ENCODE data around the gene PPFIBP2. TPM values are rescaled to one million over a fixed set of nuclear protein-coding genes. Genes with fewer than 3 reads are reported as not detected.

The PPFIBP2 gene
- total RNA-seq, 1 donor from 2014 or later: 64.1 TPM

- H3K36me3 Mint-ChIP-seq (ENCODE audit: insufficient read depth): peaks cover 24% of the 10 kb centered on the region
- no peaks in the 10 kb centered on the region for H3K9me3 Mint-ChIP-seq (ENCODE audit: low read depth)
- peaks cover 4% of the 10 kb centered on the region for H3K4me1 Mint-ChIP-seq (ENCODE audit: low read depth)
- no peaks in the 10 kb centered on the region for H3K27me3 Mint-ChIP-seq
- no peak for TF ChIP-seq CTCF (IDR thresholded peaks at IDR 0.05; ENCODE audit: unreplicated experiment)
- H3K4me3 Mint-ChIP-seq (ENCODE audit: low read depth): no peak overlapping the region
- H3K27ac Mint-ChIP-seq: no peak overlapping the region
- DNase-seq (ENCODE audit: low spot score, unreplicated experiment): no peak
Observed at GRCh38 chr11:7630002-7630401, 116.2 kb downstream of the PPFIBP2 start.

GRCh38 chr11:7632211-7632610, 118.4 kb downstream of the PPFIBP2 start:
- Mint-ChIP-seq H3K27ac (peak overlapping the region; percentile 62), H3K4me1 (ENCODE audit: low read depth) (peaks cover 4% of the 10 kb centered on the region), H3K9me3 (ENCODE audit: low read depth) (no peaks in the 10 kb centered on the region), H3K4me3 (ENCODE audit: low read depth) (no peak overlapping the region), H3K36me3 (ENCODE audit: insufficient read depth) (peaks cover 27% of the 10 kb centered on the region), H3K27me3 (no peaks in the 10 kb centered on the region)
- TF ChIP-seq CTCF (IDR thresholded peaks at IDR 0.05; ENCODE audit: unreplicated experiment): no peak
- no peak for DNase-seq (ENCODE audit: low spot score, unreplicated experiment)

GRCh38 chr11:7635137-7635536, 121.3 kb downstream of the PPFIBP2 start:
- Mint-ChIP-seq H3K9me3 (ENCODE audit: low read depth) (no peaks in the 10 kb centered on the region), H3K4me1 (ENCODE audit: low read depth) (peaks cover 4% of the 10 kb centered on the region), H3K27me3 (no peaks in the 10 kb centered on the region), H3K36me3 (ENCODE audit: insufficient read depth) (peaks cover 29% of the 10 kb centered on the region), H3K4me3 (ENCODE audit: low read depth) (no peak overlapping the region), H3K27ac (no peak overlapping the region)
- TF ChIP-seq CTCF (IDR thresholded peaks at IDR 0.05; ENCODE audit: unreplicated experiment): no peak
- no peak for DNase-seq (ENCODE audit: low spot score, unreplicated experiment)

GRCh38 chr11:7635708-7636107, 121.9 kb downstream of the PPFIBP2 start:
- Mint-ChIP-seq H3K36me3 (ENCODE audit: insufficient read depth) (peaks cover 29% of the 10 kb centered on the region), H3K27me3 (no peaks in the 10 kb centered on the region), H3K4me1 (ENCODE audit: low read depth) (peaks cover 4% of the 10 kb centered on the region), H3K27ac (no peak overlapping the region), H3K9me3 (ENCODE audit: low read depth) (no peaks in the 10 kb centered on the region), H3K4me3 (ENCODE audit: low read depth) (no peak overlapping the region)
- DNase-seq (ENCODE audit: low spot score, unreplicated experiment): no peak
- no peak for TF ChIP-seq CTCF (IDR thresholded peaks at IDR 0.05; ENCODE audit: unreplicated experiment)

GRCh38 chr11:7636350-7636749, 122.6 kb downstream of the PPFIBP2 start:
- DNase-seq (ENCODE audit: low spot score, unreplicated experiment): no peak
- H3K9me3 Mint-ChIP-seq (ENCODE audit: low read depth): no peaks in the 10 kb centered on the region
- H3K36me3 Mint-ChIP-seq (ENCODE audit: insufficient read depth): peaks cover 30% of the 10 kb centered on the region
- H3K27me3 Mint-ChIP-seq: no peaks in the 10 kb centered on the region
- H3K27ac Mint-ChIP-seq: no peak overlapping the region
- H3K4me3 Mint-ChIP-seq (ENCODE audit: low read depth): no peak overlapping the region
- TF ChIP-seq CTCF (IDR thresholded peaks at IDR 0.05; ENCODE audit: unreplicated experiment): no peak
- peaks cover 1% of the 10 kb centered on the region for H3K4me1 Mint-ChIP-seq (ENCODE audit: low read depth)

All from progenitor cell of endocrine pancreas (in vitro differentiated cells).